HG03175 (cell line): ENCODE data around the gene TMEM95.
"Not testable (repeated sequence)": the region's sequence is repeated elsewhere in the genome, so short reads cannot be mapped to it uniquely, and the experiment has no call there.

ENCODE experiments used
- ATAC-seq: cut with Tn5 transposase; IDR thresholded peaks from one replicate; pipeline ENCODE4 v1.9.1; 2021; ENCODE audit warnings: mild to moderate bottlenecking, moderate library complexity; ENCODE audit not compliant: unreplicated experiment

TMEM95 gene

DNA sequence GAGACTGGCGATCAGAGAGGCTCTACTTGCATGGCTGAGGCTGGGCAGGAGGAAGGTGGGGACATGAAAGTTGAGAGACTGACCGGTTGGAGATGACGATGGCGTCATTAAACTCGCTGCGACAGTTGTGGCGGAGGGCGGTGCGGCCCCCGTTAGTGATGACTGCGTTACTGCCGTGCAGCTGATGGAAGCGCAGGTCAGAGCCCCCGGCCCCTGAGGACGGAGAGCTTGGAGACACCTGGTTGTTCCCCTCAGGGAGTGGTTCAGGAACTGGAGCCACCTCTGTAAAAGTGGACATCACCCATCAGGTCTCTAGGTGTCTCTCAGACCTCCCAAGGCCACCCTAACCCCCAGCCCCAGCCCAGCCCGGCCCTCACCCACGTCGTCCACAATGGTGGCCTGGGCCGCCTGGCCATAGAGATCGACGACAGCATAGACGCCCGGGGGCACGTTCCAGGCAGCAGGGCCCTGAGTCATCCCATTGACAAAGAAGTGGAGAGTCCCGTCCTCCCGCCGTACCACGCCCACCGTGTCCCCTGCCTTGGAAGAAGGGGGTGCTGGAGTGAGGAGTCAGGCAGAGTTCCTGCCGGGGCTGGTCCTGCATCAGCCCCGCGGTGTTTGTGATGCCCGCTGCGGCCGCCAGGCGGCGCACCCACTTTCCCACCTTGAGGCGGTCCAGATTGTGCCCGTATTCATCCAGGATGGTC is 31.1 kb upstream of the TMEM95 start:
- ATAC-seq: no peak

DNA sequence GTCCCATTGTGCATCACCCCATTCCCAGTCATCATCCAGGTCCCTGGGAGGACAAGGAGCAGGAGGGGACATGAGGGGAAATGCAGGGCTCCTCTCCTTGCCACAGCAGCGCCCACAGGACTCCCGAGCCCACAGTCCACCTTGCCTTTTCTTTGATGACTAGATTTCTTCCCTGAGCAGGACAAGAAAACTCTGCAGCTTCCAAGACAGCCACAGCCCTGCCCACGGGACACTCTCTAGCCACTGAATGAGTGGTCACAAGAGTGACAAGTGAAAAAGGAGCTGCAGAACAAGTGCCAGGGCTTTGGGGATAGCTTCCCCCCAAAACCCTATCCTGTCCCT is 30.5 kb upstream of the TMEM95 start:
- no peak for ATAC-seq

DNA sequence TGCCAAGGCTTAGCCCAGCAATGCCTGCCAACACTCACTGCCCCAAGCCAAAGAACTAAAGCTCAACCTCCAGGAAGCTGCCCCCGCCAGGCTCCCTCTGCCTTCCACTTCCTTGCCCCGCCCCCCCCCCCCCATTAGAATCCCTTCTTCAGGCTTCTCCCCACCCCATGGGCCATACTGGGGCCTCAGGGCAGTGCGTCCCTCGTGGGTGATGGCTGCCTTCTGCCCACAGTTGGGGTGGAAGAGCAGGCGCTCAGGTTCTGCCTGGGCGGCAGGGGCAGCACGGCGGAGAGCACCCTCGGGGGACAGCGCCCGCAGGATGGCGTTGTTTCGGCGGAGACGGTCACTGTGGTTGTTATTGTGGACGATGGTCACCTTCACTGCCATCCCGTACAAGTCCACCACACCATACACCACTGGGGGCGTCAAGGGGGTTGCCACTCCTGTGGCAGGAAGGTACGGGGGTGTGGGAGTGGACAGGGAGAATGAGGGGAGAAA is 29.9 kb upstream of the TMEM95 start:
- no peak for ATAC-seq

DNA sequence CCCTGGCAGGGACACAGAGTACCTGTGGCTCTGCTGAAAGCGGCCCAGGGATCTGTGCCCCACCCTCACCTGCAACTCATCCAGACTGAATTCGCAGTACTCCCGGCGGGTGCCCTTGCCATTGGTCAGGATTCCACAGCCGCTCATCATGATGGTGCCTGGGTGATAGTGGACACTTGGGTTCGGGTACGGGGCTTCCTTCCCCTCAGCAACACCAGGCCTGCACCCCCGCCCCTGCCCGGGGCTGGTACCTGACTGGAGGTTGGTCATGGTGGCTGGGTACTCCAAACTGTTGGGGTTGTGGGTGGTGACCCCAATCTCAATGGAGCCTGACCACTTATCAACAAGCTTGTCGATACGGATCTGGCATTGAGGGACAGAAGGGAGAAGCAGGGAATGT is 28.8 kb upstream of the TMEM95 start:
- ATAC-seq: no peak

DNA sequence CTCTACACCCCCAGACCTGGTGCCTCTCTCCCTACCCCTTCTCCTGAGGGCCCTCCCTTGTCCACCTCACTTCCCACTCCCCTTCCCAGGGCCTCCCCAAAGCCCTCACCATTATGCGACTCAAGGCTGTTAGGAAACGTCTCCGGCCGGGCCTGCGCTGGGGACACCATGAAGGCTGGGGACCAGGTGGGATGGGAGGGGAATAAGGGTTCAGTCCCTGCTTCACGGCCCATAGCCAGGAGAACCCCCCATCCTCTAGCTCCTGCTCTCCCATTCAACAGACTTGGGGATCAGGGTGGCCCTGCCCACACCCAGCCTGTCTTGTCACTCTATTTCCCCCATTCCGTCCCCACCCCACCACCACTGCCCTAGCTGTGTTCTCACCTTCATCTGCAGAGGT is 27.9 kb upstream of the TMEM95 start:
- ATAC-seq: no peak

DNA sequence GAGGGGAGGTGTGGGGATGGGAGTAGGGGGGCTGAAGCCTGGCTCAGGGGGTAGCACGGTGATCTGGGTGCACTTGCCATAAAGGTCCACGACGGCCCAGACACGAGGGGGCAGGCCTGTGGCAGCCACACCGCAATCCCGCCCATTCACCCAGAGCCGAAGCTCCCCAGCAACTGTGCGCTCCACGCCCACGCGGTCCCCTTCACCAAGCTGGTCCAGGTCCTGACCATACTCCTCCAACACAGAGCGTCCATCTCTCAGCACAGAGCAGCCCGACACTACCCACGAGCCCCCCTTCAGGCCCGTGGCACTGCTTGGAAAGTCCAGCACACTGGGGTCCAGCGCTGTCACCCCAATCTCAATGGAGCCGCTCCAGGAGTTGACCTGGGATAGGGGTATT is 27.5 kb upstream of the TMEM95 start:
- no peak for ATAC-seq

DNA sequence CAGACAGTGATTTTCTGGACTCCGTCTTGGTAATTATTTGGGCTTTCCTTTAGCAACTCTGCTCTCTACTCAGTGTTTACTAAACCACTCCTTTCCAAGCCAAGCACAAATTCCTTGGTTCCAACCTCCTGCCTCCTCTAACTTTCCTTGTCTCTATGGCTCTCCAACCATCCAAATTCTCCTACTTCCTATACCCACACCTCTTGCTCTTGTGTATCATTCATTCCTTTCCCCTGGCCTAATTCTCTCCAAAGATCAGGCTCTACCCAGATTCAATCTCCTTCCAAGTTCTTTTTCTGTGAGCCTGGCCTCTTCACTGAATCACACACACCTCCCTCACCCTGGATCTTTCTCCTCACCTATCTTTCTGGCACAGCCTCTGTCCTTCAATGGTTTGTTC is 26.9 kb upstream of the TMEM95 start:
- no peak for ATAC-seq

DNA sequence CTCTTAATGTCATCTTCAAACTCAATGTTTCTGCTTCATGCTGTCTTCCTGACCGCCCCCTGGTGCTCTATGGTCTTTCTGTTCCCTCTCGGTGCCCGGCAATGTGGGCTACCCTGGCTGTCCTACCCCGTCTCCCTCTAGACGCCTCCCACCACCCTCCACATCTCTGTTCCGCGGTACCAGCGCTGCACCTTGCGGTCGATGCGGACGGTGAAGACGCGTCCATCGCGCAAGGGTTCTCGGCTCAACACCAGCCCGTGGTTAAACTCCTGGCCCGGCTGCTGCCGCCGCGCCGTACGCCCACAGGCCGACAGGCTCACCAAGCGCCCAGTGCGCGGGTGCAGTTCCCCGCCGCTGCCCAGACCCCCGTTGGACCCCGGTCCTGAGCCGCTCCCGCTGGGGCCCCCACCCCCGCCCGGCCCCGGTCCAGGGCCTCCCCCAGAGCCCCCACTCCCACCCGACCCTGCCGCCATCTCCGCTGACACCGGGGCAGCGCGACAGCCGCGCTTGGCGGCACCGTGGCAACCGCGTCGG is 26.0 kb upstream of the TMEM95 start, which contains the start of gene NEURL4:
TSS of gene NEURL4 (minus strand) at position 496 of the 534 bp plus-strand sequence. CDS start at position 473, 23 bp downstream.
- peak; percentile 15 for ATAC-seq

DNA sequence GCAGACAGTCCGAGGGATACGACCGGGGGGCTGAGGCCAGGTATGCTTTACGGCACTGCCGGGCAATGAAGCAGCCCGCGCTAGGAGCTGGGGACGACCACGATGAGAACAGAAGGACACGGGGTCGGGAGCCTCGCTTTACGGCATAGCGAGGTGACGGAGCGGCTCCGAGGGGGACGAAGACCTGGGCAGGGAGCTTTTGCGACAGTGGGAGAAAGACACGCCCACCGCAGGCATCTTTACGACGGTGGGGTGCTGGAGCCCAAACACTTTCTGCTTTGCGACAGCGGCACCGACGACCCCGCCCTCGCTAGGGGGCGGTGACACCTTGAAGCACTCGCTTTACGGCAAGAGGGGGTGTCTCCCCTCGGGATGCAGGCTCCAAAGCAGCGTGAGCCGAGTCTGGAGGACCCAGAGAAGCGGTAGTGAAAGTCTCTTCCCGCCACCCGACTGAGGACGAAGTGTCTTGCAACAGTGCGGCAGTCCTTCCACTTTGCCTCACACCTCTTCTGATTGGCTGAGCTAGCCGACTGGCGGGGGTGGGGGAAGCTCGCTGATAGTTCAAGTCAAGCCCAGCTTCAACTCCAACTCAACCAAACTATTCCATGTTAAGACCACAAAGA is 25.5 kb upstream of the TMEM95 start:
- peak; percentile 71 for ATAC-seq

DNA sequence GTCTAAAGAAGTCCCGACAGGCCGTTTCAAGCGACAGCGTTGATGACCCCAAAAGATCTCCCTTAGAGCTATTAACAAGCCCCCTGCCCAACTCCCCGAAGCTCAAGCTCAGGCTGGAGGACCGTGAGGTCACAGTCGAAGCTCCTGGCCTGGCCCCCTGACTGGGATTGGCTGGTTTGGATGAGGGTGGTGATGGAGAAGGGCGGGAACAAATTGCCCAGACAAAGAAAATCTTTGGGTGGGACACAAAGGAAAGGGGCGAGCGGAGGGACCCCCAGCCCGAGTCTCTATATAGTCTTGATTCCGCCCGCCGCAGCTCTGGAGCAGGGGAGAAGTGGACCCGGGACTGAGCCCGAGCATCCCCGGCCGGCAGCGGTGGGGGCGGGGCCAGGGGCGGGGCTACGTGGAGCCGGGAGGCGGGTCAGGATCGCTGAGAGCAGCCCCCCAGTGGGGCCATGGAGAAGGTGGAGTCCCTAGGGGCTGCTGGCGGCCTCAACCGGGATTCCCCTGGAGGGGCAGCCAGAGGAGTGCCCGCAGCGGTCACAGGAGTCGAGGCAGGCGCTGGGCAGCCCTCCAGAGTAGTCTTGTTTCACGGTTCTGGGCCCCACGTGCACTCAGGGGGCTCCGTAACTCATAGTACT is 24.8 kb upstream of the TMEM95 start:
- peak; percentile 40 for ATAC-seq

DNA sequence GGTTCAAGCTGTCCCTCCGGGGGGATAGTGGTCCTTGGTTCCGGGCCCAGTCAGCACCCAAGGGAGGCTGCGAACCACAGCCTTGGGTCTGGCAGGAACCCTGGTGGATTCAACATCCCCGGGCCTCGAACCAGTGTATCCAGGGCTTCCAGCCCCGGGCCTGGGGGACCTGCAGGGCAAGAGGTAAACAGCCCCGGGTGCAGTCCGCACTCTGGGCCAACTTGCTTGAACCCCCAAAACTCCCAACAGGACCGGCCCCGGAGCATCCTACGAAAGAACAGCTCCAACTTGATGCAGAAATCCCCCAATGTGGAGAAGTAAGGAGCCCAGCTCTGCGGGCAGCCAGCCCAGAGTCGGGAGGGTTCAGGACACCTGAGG is 24.3 kb upstream of the TMEM95 start:
- ATAC-seq: no peak

DNA sequence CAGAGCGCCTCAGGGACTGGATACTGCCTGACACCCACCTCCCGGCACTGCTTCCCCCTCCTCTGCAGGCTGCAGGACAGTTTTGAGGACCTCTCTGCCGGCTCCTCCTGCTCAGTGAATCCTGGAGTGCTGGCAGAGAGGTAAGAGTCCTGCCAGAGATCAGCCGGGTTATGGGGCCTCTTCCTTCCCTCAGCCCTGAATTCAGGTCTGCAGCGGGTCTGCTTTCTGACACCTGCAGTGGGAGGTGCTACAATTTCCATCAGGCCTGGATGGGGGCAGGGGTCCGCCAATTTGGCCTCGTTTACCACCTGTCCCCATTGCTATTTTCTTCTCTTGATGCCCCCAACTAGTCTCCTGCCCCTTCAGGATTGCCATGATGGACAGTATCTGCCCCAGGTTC is 22.8 kb upstream of the TMEM95 start:
- no peak for ATAC-seq

DNA sequence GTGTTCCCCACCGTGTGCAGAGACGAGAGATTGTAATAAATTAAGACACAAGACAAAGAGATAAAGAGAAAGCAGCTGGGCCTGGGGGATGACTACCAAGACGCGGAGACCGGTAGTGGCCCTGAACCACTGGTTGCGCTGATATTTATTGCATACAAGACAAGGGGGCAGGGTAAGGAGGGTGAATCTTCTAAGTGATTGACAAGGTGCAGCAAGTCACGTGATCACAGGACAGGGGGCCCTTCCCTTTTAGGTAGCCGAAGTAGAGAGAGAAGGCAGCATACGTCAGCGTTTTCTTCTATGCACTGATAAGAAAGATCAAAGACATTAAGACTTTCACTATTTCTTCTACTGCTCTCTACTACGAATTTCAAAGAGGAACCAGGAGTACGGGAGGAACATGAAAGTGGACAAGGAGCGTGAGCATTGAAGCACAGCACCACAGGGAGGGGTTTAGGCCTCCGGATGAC is 22.3 kb upstream of the TMEM95 start:
- ATAC-seq: not testable (repeated sequence)

DNA sequence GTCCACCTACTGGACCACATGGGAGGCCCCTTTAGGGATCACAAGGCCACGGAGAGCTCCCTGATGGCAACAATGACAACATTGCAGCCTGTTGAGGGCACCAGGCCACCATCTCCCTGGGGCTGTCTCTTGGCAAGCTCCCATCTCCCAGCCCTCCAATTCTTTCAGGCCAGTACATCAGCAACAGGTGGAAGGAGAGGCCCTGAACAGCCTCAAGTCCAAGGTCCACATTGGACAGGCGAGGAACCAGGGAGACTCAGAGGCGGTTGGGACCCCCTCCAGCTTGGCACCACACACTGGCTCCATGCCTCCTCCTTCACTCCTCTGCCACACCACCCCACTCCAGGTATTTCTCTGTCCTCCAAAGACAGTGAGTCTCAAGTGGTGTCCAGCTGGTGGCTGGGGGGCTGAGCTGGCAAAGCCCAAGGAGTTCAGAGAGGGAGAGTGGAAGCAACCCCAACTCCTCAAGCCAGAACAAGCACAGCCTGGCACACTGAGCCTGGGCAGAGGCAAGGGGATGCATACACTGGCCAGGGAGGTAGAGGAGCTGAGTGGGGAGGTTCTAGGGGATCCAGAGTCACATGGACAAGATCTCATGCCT is 19.9 kb upstream of the TMEM95 start:
- no peak for ATAC-seq

DNA sequence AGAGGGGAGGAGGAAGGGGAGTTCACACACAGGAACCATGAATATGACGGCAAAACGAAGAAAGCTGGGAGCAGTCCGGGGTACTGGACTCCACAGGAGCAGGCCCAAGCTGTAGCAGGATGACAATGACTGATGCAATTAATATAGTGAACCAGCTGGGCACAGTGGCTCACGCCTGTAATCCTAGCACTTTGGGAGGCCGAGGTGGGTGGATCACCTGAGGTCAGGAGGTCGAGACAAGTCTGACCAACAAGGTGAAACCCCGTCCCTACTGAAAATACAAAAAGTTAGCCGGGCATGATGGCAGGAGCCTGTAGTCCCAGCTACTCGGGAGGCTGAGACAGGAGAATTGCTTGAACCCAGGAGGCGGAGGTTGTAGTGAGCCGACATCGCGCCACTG is 19.2 kb upstream of the TMEM95 start:
- ATAC-seq: not testable (repeated sequence)

DNA sequence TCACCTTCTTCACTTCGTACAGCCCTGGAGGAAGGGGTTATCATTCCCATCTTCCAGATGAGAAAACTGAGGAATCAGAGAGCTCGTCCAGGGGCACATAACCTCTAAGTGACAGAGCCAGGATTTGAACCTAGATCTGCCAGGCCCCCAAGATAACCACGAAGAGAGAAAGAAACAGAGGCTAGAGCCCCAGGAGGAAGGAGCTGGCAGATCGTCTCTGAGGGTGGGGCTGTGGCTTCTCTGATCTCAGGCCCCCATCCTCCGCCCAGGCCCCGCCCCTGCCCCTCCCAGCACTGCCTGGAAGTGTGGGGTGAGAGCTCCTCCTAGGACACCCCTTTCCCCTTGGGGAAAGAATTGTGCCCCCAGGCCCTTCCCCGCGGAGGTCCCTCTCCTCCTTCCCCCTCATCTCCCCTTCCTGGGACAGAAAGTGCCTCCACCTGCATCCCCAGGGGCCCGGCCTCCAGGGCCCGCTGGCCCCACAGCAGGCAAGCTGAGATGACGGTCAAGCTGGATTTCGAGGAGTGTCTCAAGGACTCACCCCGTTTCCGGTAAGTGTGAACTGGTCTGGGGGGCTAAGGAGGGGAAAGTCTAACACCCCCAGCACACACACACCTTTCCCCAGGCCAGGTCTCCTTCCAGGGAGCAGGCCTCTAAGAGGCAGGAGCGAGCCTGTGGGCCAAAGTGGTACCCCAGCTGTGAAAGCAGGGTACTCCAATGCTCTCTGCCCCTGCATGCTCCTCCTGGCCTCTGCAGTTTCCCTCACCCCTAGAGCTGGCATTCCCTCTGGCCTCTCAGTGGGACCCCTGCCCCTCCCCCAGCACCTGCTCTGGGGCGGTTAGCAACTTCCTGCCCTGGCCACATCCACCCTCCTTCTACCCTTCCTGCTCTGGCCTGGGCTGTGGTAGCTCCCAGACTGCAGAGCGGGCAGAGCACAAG is 18.4 kb upstream of the TMEM95 start, which contains the start of gene ACAP1:
TSS of gene ACAP1 (plus strand) at position 290 of the 936 bp plus-strand sequence. CDS start at position 496, 206 bp downstream.
- ATAC-seq: peak; percentile 62

DNA sequence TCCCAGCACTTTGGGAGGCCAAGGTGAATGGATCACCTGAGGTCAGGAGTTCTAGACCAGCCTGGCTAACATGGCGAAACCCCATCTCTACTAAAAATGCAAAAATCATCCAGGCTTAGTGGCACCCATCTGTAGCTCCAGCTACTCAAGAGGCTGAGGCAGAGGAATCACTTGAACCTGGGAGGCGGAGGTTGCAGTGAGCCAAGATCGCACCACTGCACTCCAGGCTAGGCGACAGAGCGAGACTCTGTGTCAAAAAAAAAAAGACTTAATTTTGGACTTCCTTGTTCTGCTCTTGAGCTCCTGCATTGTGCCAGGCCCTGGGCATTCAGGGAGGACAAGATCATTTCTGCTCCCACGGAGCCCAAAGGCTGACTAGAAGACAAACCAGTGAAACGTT is 17.4 kb upstream of the TMEM95 start:
- ATAC-seq: not testable (repeated sequence)

DNA sequence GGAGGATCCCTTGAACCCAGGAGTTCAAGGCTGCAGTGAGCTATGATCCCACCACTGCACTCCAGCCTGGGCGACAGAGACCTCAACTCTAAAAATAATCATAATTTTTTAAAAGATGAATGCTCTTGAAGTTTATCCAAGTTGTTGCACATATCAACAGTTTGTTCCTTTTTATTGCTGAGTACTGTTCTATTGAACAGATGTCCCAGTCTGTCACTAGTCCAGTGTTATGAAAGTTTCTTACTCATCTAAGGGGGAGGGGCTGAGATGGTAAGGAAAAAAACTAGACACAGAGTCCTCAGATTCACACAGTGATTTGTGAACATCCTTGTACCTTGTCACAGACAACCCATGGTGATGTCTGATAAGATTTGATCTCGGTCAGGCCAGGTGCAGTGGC is 14.8 kb upstream of the TMEM95 start:
- no peak for ATAC-seq

DNA sequence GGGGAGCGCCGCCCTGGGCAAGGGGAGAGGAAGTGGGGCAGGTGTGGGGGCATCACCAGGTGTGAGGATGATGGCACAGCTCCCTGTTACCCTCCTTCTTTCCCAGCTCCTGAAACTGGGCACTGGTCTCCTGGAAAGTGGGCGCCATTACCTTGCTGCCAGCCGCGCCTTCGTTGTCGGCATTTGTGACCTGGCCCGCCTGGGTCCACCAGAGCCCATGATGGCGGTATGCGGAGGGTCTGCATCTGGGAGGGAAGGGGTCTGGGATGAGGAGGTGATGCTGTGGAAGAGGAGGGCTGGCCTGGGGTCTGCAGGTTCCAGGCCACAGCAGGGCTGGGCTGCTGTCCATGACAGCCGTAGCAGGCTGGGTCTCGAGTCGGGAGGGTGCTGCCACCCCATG is 13.1 kb upstream of the TMEM95 start:
- ATAC-seq: no peak

DNA sequence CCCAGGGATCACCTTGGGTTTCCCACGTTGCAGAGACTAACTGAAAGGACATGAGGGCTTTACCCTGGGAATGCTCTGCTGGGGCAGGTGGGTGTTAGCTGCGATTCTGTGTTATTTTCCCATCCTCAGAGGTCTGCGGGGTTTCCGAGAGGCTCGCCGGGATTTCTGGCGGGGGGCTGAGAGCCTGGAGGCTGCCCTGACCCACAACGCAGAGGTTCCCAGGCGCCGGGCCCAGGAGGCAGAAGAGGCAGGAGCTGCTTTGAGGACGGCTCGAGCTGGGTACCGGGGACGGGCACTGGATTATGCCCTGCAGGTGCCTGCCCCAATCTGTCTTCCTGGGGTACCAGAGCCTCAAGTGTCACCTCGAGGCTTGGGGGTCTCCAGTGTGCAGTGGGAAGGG is 11.7 kb upstream of the TMEM95 start:
- no peak for ATAC-seq
